ENCODE measurements around the gene TMCC2. TPM values are rescaled to one million over a fixed set of nuclear protein-coding genes. Genes with fewer than 3 reads are reported as not detected.
A peak's percentile ranks its signal among the peaks of the same experiment; 100 is the strongest.

Gene TMCC2
- total and polyA plus RNA-seq, 2 donors (not counting 1 experiment from before 2014, with no cell fraction given) = 2.0 to 4.0 TPM

DNA sequence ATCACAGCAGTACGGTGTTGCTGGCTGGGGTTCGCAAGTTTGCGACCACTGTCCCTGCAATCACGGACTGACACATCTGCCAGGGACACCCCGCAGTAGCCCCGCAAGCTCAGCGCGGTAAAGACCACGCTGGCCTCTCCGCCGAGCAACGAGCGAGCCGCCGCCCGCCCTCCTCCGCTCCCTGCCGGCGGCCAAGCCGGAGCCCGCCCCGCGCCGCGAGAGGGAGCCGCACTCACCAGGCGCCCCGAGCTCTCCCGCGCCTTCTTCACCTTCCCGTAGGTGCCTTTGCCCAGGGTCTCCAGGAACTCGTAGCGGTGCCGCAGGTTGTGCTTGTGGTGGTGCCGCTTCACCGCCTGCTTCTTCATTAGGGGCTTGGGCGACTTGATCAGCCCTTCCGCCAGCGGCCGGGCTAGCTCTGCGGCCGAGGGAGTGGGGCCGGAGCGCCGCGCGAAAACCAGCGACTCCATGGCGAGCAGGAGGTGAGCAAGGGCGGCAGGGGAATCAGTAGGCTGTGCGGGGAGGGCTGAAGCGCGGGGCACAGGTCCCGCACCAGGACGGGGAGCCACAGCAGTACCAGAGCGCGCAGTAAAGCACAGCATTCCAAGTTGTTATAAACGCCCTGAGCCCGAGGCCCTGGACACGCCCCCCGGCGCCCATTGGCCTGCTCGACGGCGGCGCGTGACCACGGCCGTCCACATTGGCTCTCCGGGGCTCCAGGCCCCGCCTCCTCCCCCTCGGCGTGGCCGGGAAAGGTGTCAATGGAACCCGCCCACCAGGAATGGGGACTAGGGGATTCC is 93.6 kb downstream of the TMCC2 start, which contains the start of gene NUAK2:
TSS of gene NUAK2 (minus strand) at position 584 of the 797 bp plus-strand sequence. CDS start at position 467, 117 bp downstream.
- Mint-ChIP-seq H3K9me3 (ENCODE audit: insufficient read depth) (no peaks in the 10 kb centered on the region), H3K4me3 (peak within 1 kb of the TSS; percentile 97), H3K4me1 (peaks cover 62% of the 10 kb centered on the region), H3K27ac (peak within 1 kb of the TSS; percentile 95), H3K27me3 (peaks cover 2% of the 10 kb centered on the region)
- Histone ChIP-seq H3K9ac (ENCODE audit: low read length) (peak within 1 kb of the TSS; percentile 85), H3K9me3 (ENCODE audit: control extremely low read depth in 1 of 3, control insufficient read depth in 2 of 3, insufficient read depth in 1 of 3, low read length in 2 of 3) (no peaks in the 10 kb centered on the region), H3K36me3 (replicated peaks in 1 of 2; ENCODE audit: control extremely low read depth in 1 of 2, control insufficient read depth in 1 of 2, extremely low read depth in 1 of 2, insufficient read depth in 2 of 2, low read length in 1 of 2) (peaks cover 0 to 30% of the 10 kb centered on the region in 2 experiments), H3K79me2 (ENCODE audit: control insufficient read depth, insufficient read depth, low read length) (peaks cover 96% of the 10 kb centered on the region), H2AFZ (ENCODE audit: insufficient read depth, low read depth, low read length, poor library complexity, severe bottlenecking) (peak within 1 kb of the TSS; percentile 48), H4K20me1 (ENCODE audit: control insufficient read depth, insufficient read depth, low read length, poor library complexity, severe bottlenecking) (peaks cover 55% of the 10 kb centered on the region), H3K27me3 (replicated peaks in 1 of 4; ENCODE audit: control extremely low read depth in 1 of 4, control insufficient read depth in 3 of 4, insufficient read depth in 4 of 4, low read length in 3 of 4) (no peaks in the 10 kb centered on the region), H3K4me1 (ENCODE audit: control insufficient read depth in 2 of 2, insufficient read depth in 2 of 2, low read length in 2 of 2) (peaks cover 52 to 54% of the 10 kb centered on the region in 2 donors), H3K27ac (ENCODE audit: low read length in 2 of 2) (peak within 1 kb of the TSS; percentile 65 to 98), H3K4me3 (ENCODE audit: control extremely low read depth in 1 of 5, extremely low read depth in 1 of 5, insufficient read depth in 1 of 5, low read depth in 2 of 5, low read length in 4 of 5) (peak within 1 kb of the TSS; percentile 65 to 100 (median 98)), H3K4me2 (replicated peaks; ENCODE audit: low read depth, low read length, poor library complexity, severe bottlenecking) (peak within 1 kb of the TSS; percentile 96)
- intact Hi-C loops (cut with micrococcal nuclease) = loop anchor here (1.0 to 5.0 kb wide), 5 partner anchors 8 to 110 kb away; partner anchors contain the start of genes DSTYK and TMCC2
- peak; percentile 90 for ATAC-seq (ENCODE audit: low read depth)
- TF ChIP-seq EZH2 (IDR thresholded peaks at IDR 0.05; ENCODE audit: borderline replicate concordance, insufficient read depth, low read depth, low read length, poor library complexity, severe bottlenecking) = no peak
- TF ChIP-seq, protein P1, sequence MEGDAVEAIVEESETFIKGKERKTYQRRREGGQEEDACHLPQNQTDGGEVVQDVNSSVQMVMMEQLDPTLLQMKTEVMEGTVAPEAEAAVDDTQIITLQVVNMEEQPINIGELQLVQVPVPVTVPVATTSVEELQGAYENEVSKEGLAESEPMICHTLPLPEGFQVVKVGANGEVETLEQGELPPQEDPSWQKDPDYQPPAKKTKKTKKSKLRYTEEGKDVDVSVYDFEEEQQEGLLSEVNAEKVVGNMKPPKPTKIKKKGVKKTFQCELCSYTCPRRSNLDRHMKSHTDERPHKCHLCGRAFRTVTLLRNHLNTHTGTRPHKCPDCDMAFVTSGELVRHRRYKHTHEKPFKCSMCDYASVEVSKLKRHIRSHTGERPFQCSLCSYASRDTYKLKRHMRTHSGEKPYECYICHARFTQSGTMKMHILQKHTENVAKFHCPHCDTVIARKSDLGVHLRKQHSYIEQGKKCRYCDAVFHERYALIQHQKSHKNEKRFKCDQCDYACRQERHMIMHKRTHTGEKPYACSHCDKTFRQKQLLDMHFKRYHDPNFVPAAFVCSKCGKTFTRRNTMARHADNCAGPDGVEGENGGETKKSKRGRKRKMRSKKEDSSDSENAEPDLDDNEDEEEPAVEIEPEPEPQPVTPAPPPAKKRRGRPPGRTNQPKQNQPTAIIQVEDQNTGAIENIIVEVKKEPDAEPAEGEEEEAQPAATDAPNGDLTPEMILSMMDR (IDR thresholded peaks at IDR 0.05) = peak; percentile 35
- ChIA-PET CTCF (interaction anchor here (0.6 to 56.6 kb wide), 9 partner anchors 4 to 341 kb away, joined by 3 to 2421 read pairs (median 6); partner anchors contain the start of gene NUAK2), POLR2A (interaction anchor here (0.7 to 17.1 kb wide), 8 partner anchors 10 to 347 kb away, joined by 3 to 372 read pairs (median 4); no protein-coding TSS in a partner anchor)
- DNase-seq = peak; percentile 89
- under 1% methylated on average over 75 of the region's 75 CpGs for WGBS (ENCODE audit: insufficient coverage)
